CD4-positive, alpha-beta T cell (primary cell): ENCODE data around the gene KDM1B. TPM values are rescaled to one million over a fixed set of nuclear protein-coding genes. Genes with fewer than 3 reads are reported as not detected.

ENCODE experiments used
- ATAC-seq: fragments of 200-7000 bp; cut with Tn5 transposase; one replicate; pipeline ENCODE4 v1.10.0; 2022; ENCODE audit warnings: mild to moderate bottlenecking; ENCODE audit not compliant: poor library complexity
- CTCF ChIA-PET: fragments of 350-600 bp; sonication (Branson Sonifier 250); formaldehyde crosslinking; loops from one replicate; lab custom pipeline; 2021; ENCODE audit warnings: antibody characterized with exemption, inconsistent platforms; lab: Charles Lee
- POLR2A ChIA-PET: fragments of 350-600 bp; sonication (Branson Sonifier 250); formaldehyde crosslinking; loops from one replicate; lab custom pipeline; 2021; ENCODE audit warnings: antibody characterized with exemption, inconsistent platforms; lab: Charles Lee
- DNase-seq, 14 experiments: peaks; one replicate each; pipeline ENCODE4 v3.0.0-alpha.2; 2013 to 2020; ENCODE audit warnings: mixed read lengths in 2 of 14
- H3K27ac ChIP-seq, 2 donors: one replicate each; pipeline versions ENCODE4 v1.5.1 to v1.7.0; 2013; ENCODE audit warnings: low read length in 2 of 2, low read depth in 1 of 2, mild to moderate bottlenecking in 1 of 2
- H3K27me3 ChIP-seq, 2 experiments: 1 replicate in 1 of 2; 2 replicates in 1 of 2; pipeline versions ENCODE4 v1.6.1 to v1.7.0; 2013; ENCODE audit warnings: low read length in 2 of 2, control low read depth in 1 of 2, mild to moderate bottlenecking in 1 of 2, moderate library complexity in 1 of 2; ENCODE audit not compliant: insufficient read depth in 2 of 2, control insufficient read depth in 1 of 2
- H3K36me3 ChIP-seq: one replicate; pipeline ENCODE4 v1.6.1; 2013; ENCODE audit warnings: low read length, control low read depth; ENCODE audit not compliant: insufficient read depth
- H3K4me1 ChIP-seq: one replicate; pipeline ENCODE4 v1.6.1; 2013; ENCODE audit warnings: low read length, control low read depth; ENCODE audit not compliant: insufficient read depth
- H3K4me3 ChIP-seq: one replicate; pipeline ENCODE4 v1.5.1; 2013; ENCODE audit warnings: mild to moderate bottlenecking, low read length, moderate library complexity
- H3K9me3 ChIP-seq, 2 experiments: 1 replicate in 1 of 2; 2 replicates in 1 of 2; pipeline versions ENCODE4 v1.6.1 to v1.7.0; 2013; ENCODE audit warnings: low read length in 2 of 2, mild to moderate bottlenecking in 2 of 2, control low read depth in 1 of 2, moderate library complexity in 1 of 2; ENCODE audit not compliant: control insufficient read depth in 1 of 2, insufficient read depth in 1 of 2
- H3K27ac Mint-ChIP-seq: one replicate; pipeline ENCODE4 v1.8.0; 2020; ENCODE audit warnings: mixed read lengths
- H3K27me3 Mint-ChIP-seq: one replicate; pipeline ENCODE4 v1.8.0; 2021; ENCODE audit warnings: mixed read lengths
- H3K36me3 Mint-ChIP-seq: one replicate; pipeline ENCODE4 v1.8.0; 2021; ENCODE audit warnings: low read depth, mixed read lengths
- H3K4me1 Mint-ChIP-seq: one replicate; pipeline ENCODE4 v1.8.0; 2021; ENCODE audit warnings: low read depth, mixed read lengths
- H3K4me3 Mint-ChIP-seq: one replicate; pipeline ENCODE4 v1.8.0; 2020; ENCODE audit warnings: mild to moderate bottlenecking, mixed read lengths
- H3K9me3 Mint-ChIP-seq: one replicate; pipeline ENCODE4 v1.8.0; 2020; ENCODE audit warnings: mixed read lengths
- CTCF ChIP-seq: fragments of 200-600 bp; IDR thresholded peaks from one replicate; pipeline ENCODE4 v1.8.0; 2022; ENCODE audit warnings: antibody characterized with exemption, mild to moderate bottlenecking
- intact Hi-C, 2 experiments: fragments of 100-400 bp; cut with DNase I in 1 of 2; cut with micrococcal nuclease in 1 of 2; formaldehyde crosslinking; loops; one replicate each; pipeline versions ENCODE4 v1.15.1 to v1.9.0; 2023 to 2025; cut with DNase I, micrococcal nuclease
- polyA plus RNA-seq, 2 donors: library from polyadenylated mRNA; unstranded; fragments of 120-200 nt; gene quantifications; one replicate each; pipeline ENCODE4 v1.2.1, GENCODE V29; 2013
- total RNA-seq, 174 experiments: library from RNA in 2 of 174; stranded (reverse) in 2 of 174; gene quantifications; one replicate each; pipeline ENCODE4 v1.2.3 and lab custom pipeline; 2021 to 2026

Gene KDM1B
- total RNA-seq (1 to 10 TPM; 4.4 to 6.0 TPM), total RNA-seq (lab: John Stamatoyannopoulos, UW) (6.7 to 23.6 (median 15.6) reads per million in 172 experiments)
- polyA plus RNA-seq (2013, experiment 1 of 2) = 15.4 TPM
- 13.7 TPM for polyA plus RNA-seq (2013, experiment 2 of 2)

- peaks cover 32% of the 10 kb centered on the region for H3K4me1 Mint-ChIP-seq
- ATAC-seq (peak; percentile 92), DNase-seq (peak; percentile 97 to 99 (median 98))
- no peak for TF ChIP-seq CTCF
- H3K4me1 ChIP-seq = peaks cover 18% of the 10 kb centered on the region
- no peaks in the 10 kb centered on the region for H3K27me3 ChIP-seq
- intact Hi-C loops = loop anchor here (1.0 to 10.0 kb wide), 6 partner anchors 108 to 1391 kb away; partner anchors contain the start of genes ATXN1 (in 1 of the 2), DEK (in 1 of the 2), FAM8A1 (in 1 of the 2) and NUP153 (in 1 of the 2)
- H3K9me3 Mint-ChIP-seq = no peaks in the 10 kb centered on the region
- H3K36me3 ChIP-seq = peaks cover 4% of the 10 kb centered on the region
- peak within 1 kb of the TSS; percentile 98 for H3K4me3 Mint-ChIP-seq
- H3K36me3 Mint-ChIP-seq = peaks cover 17% of the 10 kb centered on the region
- POLR2A ChIA-PET = interaction anchor here (0.6 to 1.6 kb wide), 8 partner anchors 11 to 555 kb away, joined by 3 to 6 read pairs (median 4); partner anchors contain the start of genes DEK, FAM8A1 and NUP153
- no peaks in the 10 kb centered on the region for H3K27me3 Mint-ChIP-seq
- H3K4me3 ChIP-seq = peak within 1 kb of the TSS; percentile 99
- CTCF ChIA-PET = interaction anchor here (0.9 kb wide), 1 partner anchor 91 kb away, joined by 3 read pairs; no protein-coding TSS in a partner anchor
- peak within 1 kb of the TSS; percentile 95 for H3K27ac Mint-ChIP-seq
- H3K9me3 ChIP-seq = no peaks in the 10 kb centered on the region
- H3K27ac ChIP-seq = peak within 1 kb of the TSS; percentile 88 to 92
Measured at GRCh38 chr6:18155150-18155863, at the start of gene KDM1B. TSS of gene KDM1B (plus strand) at chr6:18155422. CDS start at chr6:18159896, 4,474 bp downstream.

GRCh38 chr6:18107061-18107460 is 48.2 kb upstream of the KDM1B start:
- ChIA-PET POLR2A (no interaction called here), CTCF (no interaction called here)
- Mint-ChIP-seq H3K4me3 (no peak overlapping the region), H3K9me3 (peaks cover 4% of the 10 kb centered on the region), H3K27me3 (peaks cover 15% of the 10 kb centered on the region), H3K36me3 (no peaks in the 10 kb centered on the region), H3K4me1 (no peaks in the 10 kb centered on the region), H3K27ac (no peak overlapping the region)
- Histone ChIP-seq H3K27ac (no peak overlapping the region), H3K9me3 (peaks cover 4 to 5% of the 10 kb centered on the region in 2 experiments), H3K4me3 (no peak overlapping the region), H3K36me3 (no peaks in the 10 kb centered on the region), H3K27me3 (peaks cover 2 to 7% of the 10 kb centered on the region in 2 experiments), H3K4me1 (no peaks in the 10 kb centered on the region)
- DNase-seq (no peak), ATAC-seq (no peak)
- intact Hi-C loops = no loop called here
- TF ChIP-seq CTCF = no peak

- Mint-ChIP-seq H3K4me1 (no peaks in the 10 kb centered on the region), H3K27ac (no peak overlapping the region), H3K27me3 (peaks cover 13% of the 10 kb centered on the region), H3K36me3 (no peaks in the 10 kb centered on the region), H3K4me3 (no peak overlapping the region), H3K9me3 (peaks cover 4% of the 10 kb centered on the region)
- Histone ChIP-seq H3K9me3 (peaks cover 4 to 5% of the 10 kb centered on the region in 2 experiments), H3K36me3 (no peaks in the 10 kb centered on the region), H3K27ac (no peak overlapping the region), H3K27me3 (peaks cover 0 to 2% of the 10 kb centered on the region in 2 experiments), H3K4me3 (no peak overlapping the region), H3K4me1 (no peaks in the 10 kb centered on the region)
- ChIA-PET CTCF (no interaction called here), POLR2A (no interaction called here)
- no peak for TF ChIP-seq CTCF
- ATAC-seq (no peak), DNase-seq (no peak)
- intact Hi-C loops = no loop called here
Measured at GRCh38 chr6:18110162-18110561, 45.1 kb upstream of the KDM1B start.
